ENCODE data around the gene CHTF8. TPM values are rescaled to one million over a fixed set of nuclear protein-coding genes. Genes with fewer than 3 reads are reported as not detected.

CHTF8 gene
- polyA plus RNA-seq, 1 of the 3 experiments (the other 2 are of a cell fraction) = 83.0 TPM

GRCh38 chr16:69166221-69166833 is 33.9 kb upstream of the CHTF8 start:
- Histone ChIP-seq H2AFZ (ENCODE audit: low read depth) (no peak overlapping the region), H3K36me3 (replicated peaks in 1 of 2; ENCODE audit: control insufficient read depth in 1 of 2, insufficient read depth in 2 of 2, low read length in 1 of 2) (peaks cover 43 to 56% of the 10 kb centered on the region in 2 experiments), H4K20me1 (ENCODE audit: insufficient read depth) (peaks cover 11% of the 10 kb centered on the region; the same call in 1 of the 2 replicates), H3K9me3 (no peaks in the 10 kb centered on the region), H3K9ac (peak overlapping the region; percentile 17; the same call in 1 of the 2 replicates), H3K4me1 (ENCODE audit: control insufficient read depth in 1 of 2, insufficient read depth in 2 of 2, low read depth in 1 of 2, low read length in 1 of 2) (peaks cover 2 to 21% of the 10 kb centered on the region in 2 experiments; a peak in 3 of 4 replicates), H3K79me2 (ENCODE audit: insufficient read depth) (no peaks in the 10 kb centered on the region), H3K27ac (ENCODE audit: low read depth in 2 of 2, low read length in 1 of 2) (peak overlapping the region in 1 of 2 experiments; percentile 73; a peak in 2 of 4 replicates), H3K4me2 (peak overlapping the region; percentile 77), H3K4me3 (ENCODE audit: low read depth in 2 of 2, low read length in 1 of 2) (no peak overlapping the region), H3F3A (replicated peaks; ENCODE audit: insufficient read depth) (peaks cover 38% of the 10 kb centered on the region), H3K27me3 (ENCODE audit: insufficient read depth) (no peaks in the 10 kb centered on the region), H3K9me2 (no peaks in the 10 kb centered on the region)
- WGBS (ENCODE audit: low lambda C conversion rate) = 48% methylated on average over 8 of the region's 8 CpGs
- POLR2A ChIA-PET = interaction anchor here (0.6 to 0.7 kb wide), 2 partner anchors 9 to 17 kb away, joined by 3 to 4 read pairs; no protein-coding TSS in a partner anchor
- CTCF ChIA-PET = interaction anchor here (0.9 to 2.6 kb wide), 5 partner anchors 16 to 120 kb away, joined by 3 to 13 read pairs (median 3); no protein-coding TSS in a partner anchor
- DNase-seq = no peak
- TF ChIP-seq SMC3 (IDR thresholded peaks at IDR 0.05; ENCODE audit: low read depth, low read length) = no peak
- TF ChIP-seq ELF1 (IDR thresholded peaks at IDR 0.05) = no peak
- TF ChIP-seq FOXJ3 (CRISPR knock-in tag; IDR thresholded peaks at IDR 0.05) = no peak
- peak; percentile 22; the same call in 1 of the 2 replicates for TF ChIP-seq FOSL2 (IDR thresholded peaks at IDR 0.05; ENCODE audit: borderline replicate concordance, low read depth)
- TF ChIP-seq SIN3A (IDR thresholded peaks at IDR 0.05; ENCODE audit: borderline replicate concordance, low read depth, low read length) = no peak
- TF ChIP-seq NFIC (IDR thresholded peaks at IDR 0.05; ENCODE audit: borderline replicate concordance) = peak; percentile 5; the same call in 1 of the 2 replicates
- peak; percentile 25; the same call in 1 of the 2 replicates for TF ChIP-seq PBX3 (IDR thresholded peaks at IDR 0.05)
- TF ChIP-seq USF2 (IDR thresholded peaks at IDR 0.05; ENCODE audit: borderline replicate concordance, low read depth, low read length) = no peak
- peak; percentile 66 for TF ChIP-seq TCF12 (IDR thresholded peaks at IDR 0.05)

- peak overlapping the region in 1 of 2 experiments; percentile 73; a peak in 2 of 4 replicates for H3K27ac ChIP-seq (ENCODE audit: low read depth in 2 of 2, low read length in 1 of 2)
- H3K79me2 ChIP-seq (ENCODE audit: insufficient read depth) = no peaks in the 10 kb centered on the region
- H3K4me3 ChIP-seq (ENCODE audit: low read depth in 2 of 2, low read length in 1 of 2) = no peak overlapping the region
- H3K4me2 ChIP-seq = peak overlapping the region; percentile 77
- no peak overlapping the region for H2AFZ ChIP-seq (ENCODE audit: low read depth)
- ChIA-PET POLR2A (no interaction called here), CTCF (interaction anchor here (0.7 to 2.6 kb wide), 4 partner anchors 12 to 121 kb away, joined by 3 to 13 read pairs (median 6); no protein-coding TSS in a partner anchor)
- H3K9me2 ChIP-seq = no peaks in the 10 kb centered on the region
- H3F3A ChIP-seq (replicated peaks; ENCODE audit: insufficient read depth) = peaks cover 33% of the 10 kb centered on the region
- no peak for DNase-seq
- WGBS (ENCODE audit: low lambda C conversion rate) = 94% methylated on average over 6 of the region's 6 CpGs
- H3K4me1 ChIP-seq (ENCODE audit: control insufficient read depth in 1 of 2, insufficient read depth in 2 of 2, low read depth in 1 of 2, low read length in 1 of 2) = peaks cover 2 to 21% of the 10 kb centered on the region in 2 experiments; a peak in 3 of 4 replicates
- H4K20me1 ChIP-seq (ENCODE audit: insufficient read depth) = peaks cover 11% of the 10 kb centered on the region; the same call in 1 of the 2 replicates
- no peaks in the 10 kb centered on the region for H3K9me3 ChIP-seq
- H3K9ac ChIP-seq = no peak overlapping the region
- no peak for TF ChIP-seq RCOR1 (IDR thresholded peaks at IDR 0.05; ENCODE audit: low read length)
- no peak for TF ChIP-seq ZBTB33 (IDR thresholded peaks at IDR 0.05; ENCODE audit: borderline replicate concordance, low read depth)
- no peaks in the 10 kb centered on the region for H3K27me3 ChIP-seq (ENCODE audit: insufficient read depth)
- peaks cover 48 to 62% of the 10 kb centered on the region in 2 experiments for H3K36me3 ChIP-seq (replicated peaks in 1 of 2; ENCODE audit: control insufficient read depth in 1 of 2, insufficient read depth in 2 of 2, low read length in 1 of 2)
These were observed 33.2 kb upstream of the CHTF8 start for GRCh38 chr16:69165584-69165983.

All from SK-N-SH (cell line).